H9 (cell line): Measurements from ENCODE around the gene HABP4. TPM values are rescaled to one million over a fixed set of nuclear protein-coding genes. Genes with fewer than 3 reads are reported as not detected.

ENCODE experiments used
- DNase-seq: peaks from one replicate; pipeline ENCODE4 v3.0.0-alpha.2; 2017
- H2AFZ ChIP-seq: one replicate; pipeline ENCODE4 v1.6.1; 2013; ENCODE audit warnings: mild to moderate bottlenecking, low read length, control low read depth, moderate library complexity
- H2AK5ac ChIP-seq: 2 replicates; pipeline ENCODE4 v1.6.1; 2013; ENCODE audit warnings: low read length, control low read depth, mixed read lengths; ENCODE audit not compliant: insufficient read length
- H2BK120ac ChIP-seq: one replicate; pipeline ENCODE4 v1.6.1; 2013; ENCODE audit warnings: low read depth, mild to moderate bottlenecking, low read length, control low read depth, inconsistent platforms; ENCODE audit not compliant: poor library complexity, severe bottlenecking
- H2BK12ac ChIP-seq: 2 replicates; pipeline ENCODE4 v1.6.1; 2013; ENCODE audit warnings: low read length, control low read depth, mixed read lengths, low read depth; ENCODE audit not compliant: insufficient read length
- H2BK15ac ChIP-seq: 2 replicates; pipeline ENCODE4 v1.6.1; 2013; ENCODE audit warnings: low read depth, low read length, control low read depth
- H2BK20ac ChIP-seq: one replicate; pipeline ENCODE4 v1.6.1; 2013; ENCODE audit warnings: low read depth, mild to moderate bottlenecking, low read length, control low read depth, inconsistent platforms; ENCODE audit not compliant: poor library complexity, severe bottlenecking
- H2BK5ac ChIP-seq: 2 replicates; pipeline ENCODE4 v1.6.1; 2013; ENCODE audit warnings: low read length, control low read depth, mixed read lengths; ENCODE audit not compliant: insufficient read length
- H3K14ac ChIP-seq: 2 replicates; pipeline ENCODE4 v1.6.1; 2013; ENCODE audit warnings: low read length, control low read depth; ENCODE audit not compliant: insufficient read depth
- H3K18ac ChIP-seq: 2 replicates; pipeline ENCODE4 v1.6.1; 2013; ENCODE audit warnings: low read depth, mild to moderate bottlenecking, mixed read lengths, low read length, control low read depth; ENCODE audit not compliant: insufficient read length
- H3K23ac ChIP-seq: 2 replicates; pipeline ENCODE4 v1.6.1; 2013; ENCODE audit warnings: low read length, control low read depth, mixed read lengths, low read depth; ENCODE audit not compliant: insufficient read length
- H3K23me2 ChIP-seq: 2 replicates; pipeline ENCODE4 v1.6.1; 2013; ENCODE audit warnings: low read depth, mild to moderate bottlenecking, mixed read lengths, low read length, control low read depth; ENCODE audit not compliant: insufficient read length, poor library complexity, severe bottlenecking
- H3K27ac ChIP-seq: 2 replicates; pipeline ENCODE4 v1.5.1; 2013; ENCODE audit warnings: low read length, control low read depth, mixed read lengths, low read depth; ENCODE audit not compliant: insufficient read length
- H3K27me3 ChIP-seq: 2 replicates; pipeline ENCODE4 v1.6.1; 2013; ENCODE audit warnings: low read length, control low read depth, inconsistent platforms; ENCODE audit not compliant: insufficient read depth
- H3K4ac ChIP-seq: 2 replicates; pipeline ENCODE4 v1.6.1; 2013; ENCODE audit warnings: low read depth, mild to moderate bottlenecking, control low read depth, inconsistent platforms, low read length, moderate library complexity
- H3K4me1 ChIP-seq: 2 replicates; pipeline ENCODE4 v1.6.1; 2013; ENCODE audit warnings: low read length, control low read depth, inconsistent platforms; ENCODE audit not compliant: insufficient read depth
- H3K4me2 ChIP-seq: 2 replicates; pipeline ENCODE4 v1.6.1; 2013; ENCODE audit warnings: low read length, control low read depth, mixed read lengths; ENCODE audit not compliant: insufficient read length, insufficient read depth
- H3K56ac ChIP-seq: 2 replicates; pipeline ENCODE4 v1.6.1; 2013; ENCODE audit warnings: low read depth, mild to moderate bottlenecking, mixed read lengths, low read length, control low read depth; ENCODE audit not compliant: insufficient read length
- H3K79me1 ChIP-seq: 2 replicates; pipeline ENCODE4 v1.6.1; 2013; ENCODE audit warnings: low read depth, mild to moderate bottlenecking, moderate library complexity, low read length, control low read depth, inconsistent platforms; ENCODE audit not compliant: insufficient read depth, poor library complexity, severe bottlenecking
- H3K79me2 ChIP-seq: 2 replicates; pipeline ENCODE4 v1.6.1; 2013; ENCODE audit warnings: low read length, control low read depth, inconsistent platforms; ENCODE audit not compliant: insufficient read depth
- H3K9ac ChIP-seq: 2 replicates; pipeline ENCODE4 v1.6.1; 2013; ENCODE audit warnings: low read length, control low read depth, mixed read lengths; ENCODE audit not compliant: insufficient read length; ENCODE audit errors: extremely low read depth
- H3K9me3 ChIP-seq: one replicate; pipeline ENCODE4 v1.6.1; 2013; ENCODE audit warnings: low read depth, low read length, inconsistent platforms; ENCODE audit not compliant: control insufficient read depth
- H3T11ph ChIP-seq: one replicate; pipeline ENCODE4 v1.6.1; 2013; ENCODE audit warnings: mild to moderate bottlenecking, low read length, control low read depth, inconsistent platforms
- H4K20me1 ChIP-seq: one replicate; pipeline ENCODE4 v1.6.1; 2013; ENCODE audit not compliant: control insufficient read depth, insufficient read length, insufficient read depth
- H4K5ac ChIP-seq: 2 replicates; pipeline ENCODE4 v1.6.1; 2013; ENCODE audit warnings: low read depth, mild to moderate bottlenecking, mixed read lengths, low read length, control low read depth; ENCODE audit not compliant: insufficient read length
- H4K8ac ChIP-seq: replicated peaks from 2 replicates; pipeline ENCODE4 v1.6.1; 2013; ENCODE audit warnings: low read length, control low read depth, mixed read lengths, low read depth; ENCODE audit not compliant: insufficient read length
- H4K91ac ChIP-seq: 2 replicates; pipeline ENCODE4 v1.6.1; 2013; ENCODE audit warnings: low read depth, mild to moderate bottlenecking, moderate library complexity, mixed read lengths, low read length, control low read depth; ENCODE audit not compliant: insufficient read length
- H3K27ac Mint-ChIP-seq, 3 experiments: 2 replicates in 2 of 3; 3 replicates in 1 of 3; pipeline ENCODE4 v1.8.0; 2020 to 2021; ENCODE audit warnings: mixed read lengths in 3 of 3, mild to moderate bottlenecking in 1 of 3, moderate library complexity in 1 of 3
- H3K27me3 Mint-ChIP-seq: 2 replicates; pipeline ENCODE4 v1.8.0; 2021; ENCODE audit warnings: low read depth, mild to moderate bottlenecking, moderate library complexity, mixed read lengths
- H3K36me3 Mint-ChIP-seq, 3 experiments: 2 replicates in 2 of 3; 3 replicates in 1 of 3; pipeline ENCODE4 v1.8.0; 2020 to 2021; ENCODE audit warnings: low read depth in 3 of 3, mixed read lengths in 3 of 3; ENCODE audit not compliant: insufficient read depth in 1 of 3
- H3K4me1 Mint-ChIP-seq, 2 experiments: 2 replicates each; pipeline ENCODE4 v1.8.0; 2020; ENCODE audit warnings: mixed read lengths in 2 of 2
- H3K4me3 Mint-ChIP-seq, 2 experiments: 2 replicates in 1 of 2; 3 replicates in 1 of 2; pipeline ENCODE4 v1.8.0; 2020 to 2021; ENCODE audit warnings: mild to moderate bottlenecking in 2 of 2, mixed read lengths in 2 of 2, moderate library complexity in 1 of 2
- H3K9me3 Mint-ChIP-seq, 2 experiments: 2 replicates in 1 of 2; 3 replicates in 1 of 2; pipeline ENCODE4 v1.8.0; 2020; ENCODE audit warnings: mild to moderate bottlenecking in 2 of 2, mixed read lengths in 2 of 2, moderate library complexity in 1 of 2
- WGBS: extraction: QIAGEN DNeasy Blood & Tissue Kit; methylation state at CpG from one replicate; pipeline ENCODE4 v1.1.7; 2013; ENCODE audit warnings: missing lambda C conversion rate, low lambda C conversion rate, mixed read lengths; ENCODE audit not compliant: insufficient read length; ENCODE audit errors: extremely low coverage; 5-methylcytosine and 5-hydroxymethylcytosine counted together
- total RNA-seq: library from RNA; stranded (reverse); gene quantifications from 2 replicates; pipeline ENCODE4 v1.2.1, GENCODE V29; 2021
- TF ChIP-seq, protein P1 (sequence below): fragments of 200-600 bp; sonication (generic); conservative IDR thresholded peaks from 3 replicates; pipeline ENCODE4 v1.8.0; 2021; ENCODE audit warnings: antibody characterized with exemption, mild to moderate bottlenecking

The HABP4 gene
- total RNA-seq, 1 experiment from 2014 or later: 7.5 TPM

DNA sequence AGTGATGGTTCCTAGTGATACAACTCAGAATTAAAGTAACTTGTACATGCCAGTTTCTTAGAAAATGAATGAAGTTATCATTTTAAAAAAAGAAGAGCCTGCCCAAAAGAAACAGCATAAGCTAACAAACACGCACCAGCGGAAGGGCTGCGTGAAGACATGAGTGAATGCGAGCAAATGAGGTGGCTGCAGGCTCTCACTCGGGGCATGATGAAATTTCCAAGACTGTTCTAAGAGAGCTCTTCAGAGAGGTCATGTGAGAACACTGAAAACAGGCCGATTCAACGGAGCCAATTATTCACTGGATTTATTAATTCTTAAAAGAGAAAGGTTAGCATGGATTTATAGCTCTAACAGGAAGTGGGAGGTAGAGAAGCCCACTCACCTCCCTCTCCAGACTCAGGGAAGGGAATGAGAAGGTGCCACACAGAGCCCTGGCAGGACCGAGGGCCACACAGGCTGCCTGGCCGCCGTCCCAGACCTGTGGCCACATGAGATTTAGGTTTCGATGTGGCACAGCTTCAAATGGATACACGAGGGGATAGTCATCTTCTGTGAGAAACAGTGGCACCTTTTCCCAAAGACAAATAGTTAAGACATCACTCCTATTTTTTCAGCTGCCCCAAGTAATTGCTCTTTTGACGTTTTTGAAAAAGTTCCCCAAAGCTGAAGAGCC is 55.5 kb downstream of the HABP4 start:
- Histone ChIP-seq H2BK12ac (no peak overlapping the region), H3K18ac (no peak overlapping the region), H4K91ac (no peak overlapping the region), H3K9ac (no peak overlapping the region), H4K8ac (no peak overlapping the region), H3K79me2 (no peaks in the 10 kb centered on the region), H3K4me2 (no peak overlapping the region), H3K9me3 (no peaks in the 10 kb centered on the region), H2AFZ (no peak overlapping the region), H4K5ac (no peak overlapping the region), H3K27me3 (no peaks in the 10 kb centered on the region), H3K23me2 (no peaks in the 10 kb centered on the region), H3K14ac (no peak overlapping the region), H3K4ac (no peak overlapping the region), H3K79me1 (no peaks in the 10 kb centered on the region), H2AK5ac (no peak overlapping the region), H3T11ph (no peak overlapping the region), H3K56ac (no peak overlapping the region), H3K27ac (no peak overlapping the region), H2BK5ac (no peak overlapping the region), H3K23ac (no peak overlapping the region), H2BK15ac (no peak overlapping the region), H2BK120ac (no peak overlapping the region), H3K4me1 (no peaks in the 10 kb centered on the region; the same call in none of the 2 replicates), H2BK20ac (no peak overlapping the region), H4K20me1 (no peaks in the 10 kb centered on the region)
- Mint-ChIP-seq H3K36me3 (peaks cover 5 to 14% (median 12%) of the 10 kb centered on the region in 3 experiments; a peak in 6 of 7 replicates), H3K27ac (peak overlapping the region in 2 of 3 experiments; percentile 15 to 40; a peak in 1 of 7 replicates), H3K9me3 (no peaks in the 10 kb centered on the region), H3K4me3 (no peak overlapping the region), H3K27me3 (no peaks in the 10 kb centered on the region), H3K4me1 (peaks cover 40 to 42% of the 10 kb centered on the region in 2 experiments)
- TF ChIP-seq, protein P1, sequence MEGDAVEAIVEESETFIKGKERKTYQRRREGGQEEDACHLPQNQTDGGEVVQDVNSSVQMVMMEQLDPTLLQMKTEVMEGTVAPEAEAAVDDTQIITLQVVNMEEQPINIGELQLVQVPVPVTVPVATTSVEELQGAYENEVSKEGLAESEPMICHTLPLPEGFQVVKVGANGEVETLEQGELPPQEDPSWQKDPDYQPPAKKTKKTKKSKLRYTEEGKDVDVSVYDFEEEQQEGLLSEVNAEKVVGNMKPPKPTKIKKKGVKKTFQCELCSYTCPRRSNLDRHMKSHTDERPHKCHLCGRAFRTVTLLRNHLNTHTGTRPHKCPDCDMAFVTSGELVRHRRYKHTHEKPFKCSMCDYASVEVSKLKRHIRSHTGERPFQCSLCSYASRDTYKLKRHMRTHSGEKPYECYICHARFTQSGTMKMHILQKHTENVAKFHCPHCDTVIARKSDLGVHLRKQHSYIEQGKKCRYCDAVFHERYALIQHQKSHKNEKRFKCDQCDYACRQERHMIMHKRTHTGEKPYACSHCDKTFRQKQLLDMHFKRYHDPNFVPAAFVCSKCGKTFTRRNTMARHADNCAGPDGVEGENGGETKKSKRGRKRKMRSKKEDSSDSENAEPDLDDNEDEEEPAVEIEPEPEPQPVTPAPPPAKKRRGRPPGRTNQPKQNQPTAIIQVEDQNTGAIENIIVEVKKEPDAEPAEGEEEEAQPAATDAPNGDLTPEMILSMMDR: no peak
- WGBS: no CpG with 5 or more reads among the region's 13 CpGs
- no peak for DNase-seq
